ENCODE data around the gene UBE2J2. TPM values are rescaled to one million over a fixed set of nuclear protein-coding genes. Genes with fewer than 3 reads are reported as not detected.

UBE2J2 gene
- total RNA-seq, 2 donors from 2014 or later: 43.1 to 83.3 TPM

- Histone ChIP-seq H3K4me1 (peaks cover 14% of the 10 kb centered on the region), H3K27ac (no peak overlapping the region), H3K27me3 (peaks cover 21% of the 10 kb centered on the region), H3K4me3 (no peak overlapping the region), H3K9ac (ENCODE audit: low read depth in 2 of 2, low read length in 2 of 2) (no peak overlapping the region), H3K36me3 (no peaks in the 10 kb centered on the region), H3K9me3 (no peaks in the 10 kb centered on the region)
- no peak for DNase-seq
- TF ChIP-seq CTCF (IDR thresholded peaks at IDR 0.05): no peak
- intact Hi-C loops (cut with DNase I): no loop called here
These were observed 13.8 kb upstream of the UBE2J2 start for GRCh38 chr1:1287288-1288110.

GRCh38 chr1:1286313-1287261, 12.9 kb upstream of the UBE2J2 start:
- Histone ChIP-seq H3K4me1 (peaks cover 20% of the 10 kb centered on the region), H3K9ac (ENCODE audit: low read depth in 2 of 2, low read length in 2 of 2) (no peak overlapping the region), H3K36me3 (no peaks in the 10 kb centered on the region), H3K27me3 (peaks cover 21% of the 10 kb centered on the region), H3K27ac (no peak overlapping the region), H3K9me3 (no peaks in the 10 kb centered on the region), H3K4me3 (no peak overlapping the region)
- DNase-seq: no peak
- TF ChIP-seq CTCF (IDR thresholded peaks at IDR 0.05): no peak
- intact Hi-C loops (cut with DNase I): no loop called here

GRCh38 chr1:1285611-1286311, 12.1 kb upstream of the UBE2J2 start:
- no peak for DNase-seq
- H3K27ac ChIP-seq: no peak overlapping the region
- H3K27me3 ChIP-seq: peaks cover 21% of the 10 kb centered on the region
- H3K36me3 ChIP-seq: no peaks in the 10 kb centered on the region
- no peak overlapping the region for H3K4me3 ChIP-seq
- TF ChIP-seq CTCF (IDR thresholded peaks at IDR 0.05): no peak
- H3K9me3 ChIP-seq: no peaks in the 10 kb centered on the region
- H3K9ac ChIP-seq (ENCODE audit: low read depth in 2 of 2, low read length in 2 of 2): peak overlapping the region in 1 of 2 donors; percentile 34
- intact Hi-C loops (cut with DNase I): no loop called here
- peaks cover 13% of the 10 kb centered on the region for H3K4me1 ChIP-seq

- intact Hi-C loops (cut with DNase I): no loop called here
- Histone ChIP-seq H3K9ac (ENCODE audit: low read depth in 2 of 2, low read length in 2 of 2) (peak overlapping the region in 1 of 2 donors; percentile 34), H3K27me3 (peaks cover 21% of the 10 kb centered on the region), H3K4me3 (no peak overlapping the region), H3K27ac (no peak overlapping the region), H3K4me1 (peaks cover 13% of the 10 kb centered on the region), H3K9me3 (no peaks in the 10 kb centered on the region), H3K36me3 (no peaks in the 10 kb centered on the region)
- DNase-seq: no peak
- no peak for TF ChIP-seq CTCF (IDR thresholded peaks at IDR 0.05)
These were observed 11.5 kb upstream of the UBE2J2 start for GRCh38 chr1:1285102-1285571.

Measured in colonic mucosa (tissue), 4 donors.